HG03432 (cell line): ENCODE measurements around the gene DPPA5.
"Not testable (repeated sequence)": the region's sequence is repeated elsewhere in the genome, so short reads cannot be mapped to it uniquely, and the experiment has no call there.

ENCODE experiments used
- ATAC-seq: cut with Tn5 transposase; IDR thresholded peaks from one replicate; pipeline ENCODE4 v1.9.1; 2021; ENCODE audit warnings: mild to moderate bottlenecking, moderate library complexity; ENCODE audit not compliant: unreplicated experiment

The DPPA5 gene, protein sequence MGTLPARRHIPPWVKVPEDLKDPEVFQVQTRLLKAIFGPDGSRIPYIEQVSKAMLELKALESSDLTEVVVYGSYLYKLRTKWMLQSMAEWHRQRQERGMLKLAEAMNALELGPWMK

DNA sequence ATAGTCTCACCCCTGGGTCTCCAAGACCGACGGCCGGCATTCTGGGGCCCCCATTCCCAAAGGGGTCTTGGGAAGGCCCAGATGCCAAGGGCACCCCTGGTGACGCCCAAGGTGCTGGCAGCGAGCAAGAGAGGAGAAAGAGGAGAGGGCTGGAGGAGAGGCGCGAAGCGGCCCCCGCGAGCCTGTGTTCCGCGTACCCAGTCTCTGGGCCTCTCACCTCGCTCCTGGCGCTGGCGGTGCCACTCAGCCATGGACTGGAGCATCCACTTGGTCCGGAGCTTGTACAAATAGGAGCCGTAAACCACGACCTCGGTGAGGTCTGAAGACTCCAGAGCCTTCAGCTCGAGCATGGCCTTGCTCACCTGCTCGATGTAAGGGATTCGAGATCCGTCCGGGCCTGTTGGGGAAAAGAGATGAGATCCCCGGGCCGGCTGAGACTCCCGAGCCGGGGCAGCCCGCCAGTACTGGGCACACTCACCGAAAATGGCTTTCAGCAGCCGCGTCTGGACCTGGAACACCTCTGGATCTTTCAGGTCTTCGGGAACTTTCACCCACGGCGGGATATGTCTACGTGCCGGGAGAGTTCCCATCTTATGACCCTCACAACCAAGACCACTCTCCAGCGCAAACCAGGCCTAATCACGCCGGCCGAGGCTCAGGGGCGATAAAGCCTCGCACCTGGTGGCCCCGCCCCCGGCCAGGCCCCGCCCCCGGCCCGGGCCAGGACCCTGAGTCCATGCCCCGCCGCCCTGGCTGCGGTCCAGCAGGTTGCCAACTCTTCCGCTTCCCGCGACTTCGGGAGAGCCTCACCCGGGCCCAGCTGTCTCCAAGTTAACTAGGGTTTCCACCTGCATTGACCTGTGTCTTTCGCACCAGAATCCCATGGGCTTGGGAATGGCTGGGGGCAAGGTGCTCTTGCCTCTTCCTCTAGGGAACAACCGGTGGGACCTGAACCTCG is at the start of gene DPPA5:
DPPA5 (minus strand) TSS at position 641 of the 958 bp plus-strand sequence; CDS start at position 590, 51 bp downstream.
- ATAC-seq = no peak

DNA sequence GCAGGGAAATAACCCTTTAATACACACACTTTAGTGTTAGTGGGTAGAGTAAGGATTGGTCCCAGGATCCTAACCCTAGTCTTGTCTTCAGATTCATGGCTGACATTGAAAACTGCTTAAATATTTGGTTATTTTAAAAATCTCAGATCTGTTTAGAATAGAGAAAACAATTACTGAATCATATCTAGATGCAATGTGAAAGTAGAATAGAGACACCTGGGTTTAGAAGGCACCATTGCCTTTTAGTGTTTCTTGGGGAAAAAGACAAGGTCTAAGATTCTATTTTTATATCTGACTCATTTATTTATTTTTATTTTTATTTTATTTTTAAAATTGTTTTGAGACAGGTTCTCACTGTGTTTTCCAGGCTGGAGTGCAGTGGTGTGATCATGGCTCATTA is 46.6 kb upstream of the DPPA5 start:
- peak; percentile 53 for ATAC-seq

DNA sequence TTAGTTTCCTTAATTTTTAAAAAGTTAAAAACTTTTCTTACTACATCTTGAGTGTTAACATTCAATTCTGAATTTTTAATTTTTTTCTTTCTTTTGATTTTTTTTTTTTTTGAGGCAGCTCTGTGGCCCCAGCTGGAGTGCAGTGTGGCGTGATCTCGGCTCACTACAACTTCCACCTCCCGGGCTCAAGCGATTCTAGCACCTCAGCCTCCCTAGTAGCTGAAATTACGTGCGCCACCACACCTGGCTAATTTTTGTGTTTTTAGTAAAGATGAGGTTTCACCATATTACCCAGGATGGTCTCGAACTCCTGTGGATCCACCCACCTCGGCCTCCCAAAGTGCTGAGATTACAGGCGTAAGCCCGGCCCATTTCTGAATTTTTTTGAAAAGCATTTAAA is 41.8 kb upstream of the DPPA5 start:
- no peak for ATAC-seq

DNA sequence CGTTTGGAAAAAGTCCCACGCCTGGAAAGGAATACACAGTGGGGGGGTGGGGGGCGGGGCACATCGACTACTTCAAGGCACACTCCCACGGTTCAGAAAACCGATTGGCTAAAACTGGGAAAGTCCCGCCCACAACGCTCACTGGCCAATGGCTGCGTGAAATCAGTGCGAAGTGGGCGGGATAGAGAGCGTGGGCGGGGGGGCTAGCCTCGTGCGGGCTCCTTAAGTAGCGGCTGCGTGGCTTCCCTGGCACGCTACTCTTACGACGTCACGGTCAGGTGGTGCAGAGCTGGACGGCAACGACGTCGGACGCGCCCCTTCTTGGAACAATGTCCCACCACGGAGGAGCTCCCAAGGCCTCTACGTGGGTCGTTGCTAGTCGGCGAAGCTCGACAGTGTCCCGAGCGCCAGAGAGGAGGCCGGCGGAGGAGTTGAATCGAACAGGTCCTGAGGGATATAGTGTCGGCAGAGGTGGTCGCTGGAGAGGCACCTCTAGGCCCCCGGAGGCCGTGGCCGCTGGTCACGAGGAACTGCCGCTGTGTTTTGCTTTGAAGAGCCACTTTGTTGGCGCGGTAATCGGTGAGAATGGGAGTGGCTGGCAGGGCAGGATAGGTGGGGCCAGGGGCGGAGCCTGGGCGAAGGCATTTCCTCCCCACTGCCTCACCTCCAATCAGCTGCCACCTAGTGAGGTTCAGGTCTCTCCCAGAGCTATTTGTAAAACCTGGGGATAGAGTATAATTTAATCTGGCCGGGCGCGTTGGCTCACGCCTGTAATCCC is 40.7 kb upstream of the DPPA5 start, which contains the start of gene DDX43:
DDX43 (plus strand) TSS at position 252 of the 778 bp plus-strand sequence; CDS start at position 330, 78 bp downstream.
- no peak for ATAC-seq

DNA sequence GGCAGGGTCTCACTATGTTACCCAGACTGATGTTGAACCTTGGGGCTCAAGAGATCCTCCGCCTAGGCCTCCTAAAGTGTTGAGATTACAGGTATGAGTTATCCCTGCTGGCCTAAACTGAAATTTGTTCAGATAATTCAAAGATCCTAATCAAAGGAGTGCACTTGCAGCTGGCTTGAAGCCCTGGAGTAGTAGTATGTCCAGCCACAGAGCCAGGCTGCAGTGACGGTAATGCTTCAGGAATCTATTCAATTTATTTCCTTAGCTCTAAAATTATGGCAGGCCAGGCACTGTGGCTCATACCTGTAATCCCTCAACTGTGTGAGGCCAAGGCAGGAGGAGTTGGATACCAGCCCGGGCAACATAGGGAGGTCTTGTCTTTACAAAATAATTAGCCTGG is 39.2 kb upstream of the DPPA5 start:
- ATAC-seq = no peak

DNA sequence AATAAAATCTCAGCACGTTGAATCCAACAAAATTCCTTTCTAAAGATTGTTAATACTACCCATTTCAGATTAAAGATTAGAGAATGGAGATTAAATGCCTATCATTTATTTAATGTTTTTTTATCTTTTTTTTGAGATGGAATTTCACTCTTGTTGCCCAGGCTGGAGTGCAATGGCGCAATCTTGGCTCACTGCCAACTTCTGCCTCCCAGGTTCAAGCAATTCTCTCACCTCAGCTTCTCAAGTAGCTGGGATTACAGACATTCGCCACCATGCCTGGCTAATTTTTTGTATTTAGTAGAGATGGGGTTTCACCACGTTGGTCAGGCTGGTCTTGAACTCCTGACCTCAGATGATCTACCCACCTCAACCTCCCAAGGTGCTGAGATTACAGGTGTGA is 38.1 kb upstream of the DPPA5 start:
- not testable (repeated sequence) for ATAC-seq

DNA sequence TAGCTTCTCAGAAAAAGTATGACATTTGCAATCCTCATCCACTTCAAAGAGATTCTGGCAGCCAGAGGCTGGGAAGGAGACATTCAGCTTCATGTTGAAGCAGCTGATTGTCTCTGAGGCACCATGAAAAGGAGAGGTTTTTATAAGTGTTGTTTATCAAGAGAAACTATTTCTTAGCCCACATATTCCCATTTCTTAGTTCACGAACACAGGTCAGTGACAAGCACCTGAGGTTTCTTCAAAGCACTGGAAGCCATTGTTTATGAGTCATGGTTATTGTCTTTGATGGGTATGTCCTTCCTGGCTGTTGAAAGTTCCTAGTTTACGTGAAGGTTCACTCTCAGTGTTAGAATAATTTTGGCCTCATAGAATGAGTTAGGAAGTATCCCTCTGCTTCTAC is 37.6 kb upstream of the DPPA5 start:
- no peak for ATAC-seq

DNA sequence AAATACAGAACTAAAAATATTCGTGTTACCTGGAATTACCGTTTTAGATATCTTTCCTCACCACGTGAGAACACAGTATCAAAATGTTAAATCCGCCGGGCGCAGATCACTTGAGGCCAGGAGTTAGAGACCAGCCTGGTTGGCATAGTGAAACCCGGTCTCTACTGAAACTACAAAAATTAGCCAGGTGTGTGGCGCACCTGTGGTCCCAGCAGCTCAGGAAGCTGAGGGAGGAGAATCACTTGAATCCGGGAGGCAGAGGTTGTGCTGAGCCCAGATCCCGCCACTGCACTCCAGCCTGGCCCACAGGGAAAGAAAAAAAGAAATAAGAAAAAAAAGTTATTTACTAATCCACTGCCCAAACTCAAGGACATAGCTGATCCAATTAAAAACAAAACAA is 35.8 kb upstream of the DPPA5 start:
- ATAC-seq = no peak

DNA sequence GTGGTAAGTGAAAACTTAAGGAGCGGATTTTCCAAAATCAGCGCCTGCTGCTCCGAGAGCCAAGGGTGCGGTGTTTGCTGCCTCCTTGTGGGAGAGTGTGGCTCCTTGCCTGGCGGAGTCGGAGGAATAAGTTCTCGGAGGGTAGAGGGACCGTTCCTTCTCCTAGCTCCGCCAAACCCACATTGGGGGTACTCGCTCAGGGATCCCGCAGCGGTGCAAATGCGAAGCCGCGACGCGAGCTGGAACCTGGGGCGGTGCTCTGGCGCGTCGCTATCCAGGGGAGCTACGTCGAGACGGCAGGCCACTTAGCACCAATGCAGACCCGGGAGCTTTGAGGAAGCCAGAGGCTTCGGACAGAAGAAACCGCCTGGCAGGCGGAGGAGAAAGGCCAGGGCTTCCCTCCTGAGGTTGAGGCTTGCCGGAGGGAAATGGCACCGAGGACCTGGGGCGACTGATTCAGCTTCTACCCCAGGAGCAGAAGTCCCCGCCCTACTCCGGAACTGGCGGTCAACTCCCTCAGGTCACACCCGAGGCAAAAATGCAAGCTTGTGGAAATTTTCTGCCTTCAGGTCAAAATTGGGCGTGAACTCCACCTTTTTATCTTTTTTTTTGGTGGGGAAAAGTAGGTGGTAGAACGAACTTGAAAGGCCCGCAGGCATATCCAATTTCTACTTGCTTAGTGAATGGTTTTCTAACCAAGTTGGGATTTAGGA is 34.9 kb upstream of the DPPA5 start:
- peak; percentile 84 for ATAC-seq

DNA sequence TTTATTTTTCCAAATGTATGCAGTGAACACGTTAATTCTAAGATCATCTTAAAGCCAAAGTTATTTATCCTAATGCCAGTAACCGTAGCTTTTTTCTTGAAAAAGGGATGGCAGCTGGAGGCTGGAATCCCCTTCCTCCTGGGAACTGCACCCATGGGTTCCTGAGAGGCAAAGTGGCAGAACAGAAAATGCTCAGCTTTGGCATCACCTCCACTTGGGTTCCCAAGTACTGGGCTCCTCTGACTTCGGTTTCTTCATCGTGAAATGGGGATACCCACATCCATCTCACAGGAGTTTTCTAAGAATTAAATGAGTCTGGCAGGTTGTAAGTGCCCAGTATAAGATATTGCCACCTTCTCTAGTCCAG is 34.3 kb upstream of the DPPA5 start:
- peak; percentile 25 for ATAC-seq

DNA sequence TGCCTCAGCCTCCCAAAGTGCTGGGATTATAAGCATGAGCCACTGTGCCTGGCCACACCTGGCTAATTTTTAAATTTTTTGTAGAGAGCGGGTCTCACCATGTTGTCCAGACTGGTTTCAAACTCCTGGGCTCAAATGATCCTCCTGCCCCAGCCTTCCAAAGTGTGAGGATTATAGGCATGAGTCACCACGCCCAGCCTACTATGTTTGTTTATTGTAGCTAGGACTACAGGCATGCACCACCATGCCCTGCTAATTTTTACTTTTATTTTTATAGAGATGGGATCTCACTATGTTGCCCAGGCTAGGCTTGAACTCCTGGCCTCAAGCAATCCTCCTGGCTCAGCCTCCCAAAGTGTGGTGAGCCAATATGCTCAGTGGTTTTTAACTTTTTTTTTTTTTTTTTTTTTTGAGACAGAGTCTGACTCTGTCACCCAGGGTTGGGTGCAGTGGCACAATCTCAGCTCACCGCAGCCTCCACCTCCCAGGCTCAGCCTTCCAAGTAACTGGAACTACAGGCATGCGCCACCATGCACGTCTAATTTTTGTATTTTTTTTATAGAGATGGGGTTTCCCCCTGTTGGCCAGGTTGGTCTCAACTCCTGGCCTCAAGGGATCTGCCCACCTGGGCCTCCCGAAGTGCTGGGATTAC is 28.5 kb upstream of the DPPA5 start:
- no peak for ATAC-seq

DNA sequence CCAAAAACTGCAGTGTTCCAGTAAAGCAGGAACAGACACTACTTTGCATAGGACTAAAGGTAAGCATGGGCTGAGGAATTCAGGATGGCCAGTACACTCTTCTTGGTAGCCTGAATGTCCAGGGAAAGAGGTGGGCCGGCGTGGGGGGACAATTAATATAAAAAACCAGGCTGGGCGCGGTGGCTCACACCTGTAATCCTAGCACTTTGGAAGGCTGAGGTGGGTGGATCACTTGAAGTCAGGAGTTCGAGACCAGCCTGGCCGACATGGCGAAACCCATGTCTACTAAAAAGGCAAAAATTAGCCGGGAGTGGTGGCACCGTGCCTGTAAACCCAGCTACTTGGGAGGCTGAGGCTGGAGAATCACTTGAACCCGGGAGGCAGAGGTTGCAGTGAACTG is 27.5 kb upstream of the DPPA5 start:
- not testable (repeated sequence) for ATAC-seq

DNA sequence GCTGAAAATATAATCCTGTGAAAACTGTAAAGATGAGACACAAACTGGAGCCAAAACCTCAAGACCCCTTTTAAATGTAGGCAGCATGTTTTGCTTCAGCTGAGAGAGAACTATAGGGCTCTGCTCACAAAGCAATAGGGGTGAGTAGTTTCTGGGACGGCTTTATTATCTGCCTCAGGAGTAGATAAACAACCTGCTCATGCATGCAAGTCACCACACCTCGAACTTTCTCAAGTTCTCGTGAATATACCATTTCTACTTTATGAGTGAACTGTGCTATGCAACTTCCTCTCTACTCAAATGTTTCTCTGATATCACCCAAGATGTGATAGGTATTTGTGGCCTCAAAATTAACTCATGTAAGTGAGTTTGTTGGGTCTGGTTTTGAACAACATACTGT is 23.1 kb upstream of the DPPA5 start:
- ATAC-seq = no peak

DNA sequence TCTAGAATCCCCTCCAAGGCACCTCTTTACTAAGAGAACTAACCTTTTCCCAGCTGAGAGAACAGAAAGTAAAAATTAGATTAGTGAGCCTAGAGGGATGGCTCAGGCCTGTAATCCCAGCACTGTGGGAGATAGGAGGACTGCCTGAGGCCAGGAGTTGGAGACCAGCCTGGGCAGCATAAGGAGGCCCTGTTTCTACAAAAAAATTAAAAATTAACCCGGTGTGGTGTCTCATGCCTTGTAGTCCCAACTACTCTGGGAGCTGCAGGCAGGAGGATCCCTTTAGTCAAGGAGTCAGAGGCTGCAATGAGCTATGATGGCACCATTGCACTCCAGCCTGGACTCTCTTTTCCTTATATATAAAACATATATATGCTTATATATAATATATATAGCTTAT is 21.1 kb upstream of the DPPA5 start:
- ATAC-seq = no peak

DNA sequence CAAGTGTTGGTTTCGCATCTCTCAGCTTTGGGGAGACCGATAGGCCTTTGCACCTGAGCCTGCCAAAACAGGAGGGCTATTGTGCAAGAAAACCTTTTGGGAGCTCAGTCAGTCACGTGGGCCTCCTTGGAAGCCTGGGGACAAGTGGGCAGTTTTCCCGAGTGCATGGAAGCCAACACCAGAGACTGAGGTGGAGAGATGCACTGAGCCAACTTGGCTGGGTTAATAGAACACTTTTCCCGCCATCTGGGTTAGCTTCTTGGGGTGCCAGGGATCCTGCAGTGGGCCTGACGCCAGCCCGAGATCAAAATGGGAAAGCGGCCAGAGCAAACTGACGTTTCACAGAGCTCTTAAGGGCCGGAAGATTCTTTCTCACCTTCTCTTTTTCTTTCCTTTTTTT is 18.4 kb upstream of the DPPA5 start:
- no peak for ATAC-seq

DNA sequence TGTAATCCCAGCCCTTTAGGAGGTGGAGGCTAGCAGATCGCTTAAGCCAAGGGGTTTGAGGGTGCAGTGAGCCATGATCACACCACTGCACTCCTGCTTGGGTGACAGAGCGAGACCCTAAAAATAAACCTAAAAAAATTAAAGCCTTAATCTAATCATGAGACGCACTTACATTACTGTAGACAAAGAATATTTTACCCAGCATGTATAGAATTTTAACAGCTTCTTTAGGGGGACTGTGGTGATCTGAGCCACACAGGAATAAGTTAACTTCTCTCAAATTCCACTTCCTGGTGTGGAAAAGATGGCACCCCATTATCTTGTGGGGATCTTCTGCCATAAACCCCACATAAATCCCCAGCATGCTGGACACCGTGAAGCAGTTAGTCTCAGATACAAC is 17.9 kb upstream of the DPPA5 start:
- no peak for ATAC-seq

DNA sequence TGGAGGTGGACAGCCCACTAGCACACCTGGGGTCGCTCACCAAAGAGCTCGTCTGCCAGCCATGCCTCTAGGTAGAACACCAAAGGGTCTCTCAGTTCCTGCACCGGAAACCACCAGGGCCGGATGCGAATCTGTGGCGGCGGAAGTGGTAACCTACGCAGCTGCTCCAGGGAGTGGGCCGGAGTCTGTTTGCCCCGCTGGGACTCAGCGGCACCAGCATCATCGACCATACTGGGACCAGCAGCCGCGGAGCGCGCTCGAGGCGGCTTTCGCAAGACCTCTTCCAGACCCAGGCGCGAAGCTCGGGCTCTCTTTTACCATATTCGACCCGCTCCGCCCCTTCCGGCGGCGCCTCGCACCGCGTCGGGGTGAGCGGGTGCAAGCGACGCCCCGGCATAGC is 15.5 kb upstream of the DPPA5 start, which contains the start of gene OOEP:
OOEP (minus strand) TSS at position 335 of the 400 bp plus-strand sequence; CDS start at position 230, 105 bp downstream.
- ATAC-seq = no peak

DNA sequence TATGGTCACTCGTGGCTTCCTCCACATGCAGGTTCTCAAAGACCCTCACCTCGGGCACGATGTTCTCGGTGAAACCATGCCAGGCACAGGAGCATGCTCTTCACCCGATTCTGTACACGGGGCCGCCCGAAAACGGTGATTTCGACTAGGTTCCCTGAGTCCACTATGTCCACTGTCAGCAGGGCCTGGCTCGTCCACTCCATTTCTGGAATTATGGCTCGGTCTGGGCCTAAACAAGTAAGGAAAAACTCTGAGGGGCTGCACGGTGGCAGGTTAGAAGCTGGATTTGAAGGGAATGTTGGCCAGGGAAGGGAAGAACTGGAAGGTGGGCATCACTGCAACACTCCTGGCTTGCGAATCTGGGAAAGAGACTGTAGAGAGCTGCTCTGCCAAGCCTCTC is 15.1 kb upstream of the DPPA5 start:
- no peak for ATAC-seq

DNA sequence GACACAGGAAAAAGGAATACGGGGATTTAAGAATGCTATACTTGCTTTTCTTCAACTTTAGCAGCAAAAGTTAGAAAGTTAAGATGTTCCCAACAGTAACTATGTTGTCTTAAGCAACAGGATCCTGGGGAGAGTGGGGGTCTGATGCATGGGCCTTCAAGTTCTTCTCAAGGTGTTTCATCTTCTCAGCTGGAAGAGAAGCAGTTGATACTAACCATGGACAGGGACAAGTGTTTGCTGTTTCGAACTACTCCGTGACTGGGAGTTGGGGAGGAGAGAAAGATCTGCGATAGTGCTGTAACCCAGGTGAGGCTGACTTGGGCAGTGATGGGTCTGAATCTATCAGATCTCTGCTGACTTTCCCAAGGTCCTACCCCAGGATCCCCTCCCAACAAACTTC is 14.6 kb upstream of the DPPA5 start:
- no peak for ATAC-seq

DNA sequence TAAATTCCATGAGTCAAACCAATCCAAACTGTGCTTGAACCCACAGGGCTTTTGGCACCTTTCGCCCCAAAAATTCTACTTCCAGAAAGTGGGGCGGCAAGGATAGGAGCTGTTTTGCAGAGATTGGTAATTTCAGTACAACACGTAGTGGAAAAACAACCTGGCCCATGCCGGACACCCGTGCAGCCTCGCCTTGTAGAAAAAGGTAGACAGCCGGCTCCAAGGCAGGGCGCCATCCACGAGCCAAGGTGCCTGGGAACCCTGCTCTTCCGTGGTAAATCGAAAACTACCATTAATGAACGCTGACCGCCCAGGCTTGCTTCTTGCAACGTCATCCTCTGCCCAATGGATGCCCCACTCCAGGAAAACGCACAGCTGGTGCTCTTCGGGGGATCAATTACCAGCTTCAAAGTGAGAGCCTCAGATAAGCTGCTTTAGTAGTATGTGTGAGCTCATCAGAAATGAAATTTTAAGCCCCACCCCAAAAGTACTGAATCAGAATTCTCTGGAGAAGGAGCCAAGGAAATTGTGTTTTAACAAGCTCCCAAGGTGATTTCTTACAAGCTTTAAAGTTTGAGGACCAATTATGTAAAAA is 13.8 kb upstream of the DPPA5 start:
- no peak for ATAC-seq
